ENCODE measurements around the gene HHAT. TPM values are rescaled to one million over a fixed set of nuclear protein-coding genes. Genes with fewer than 3 reads are reported as not detected.
"Not testable (repeated sequence)": the region's sequence is repeated elsewhere in the genome, so short reads cannot be mapped to it uniquely, and the experiment has no call there.

HHAT gene
- total RNA-seq, 2 donors from 2014 or later, result 0.58 to 1.3 TPM

GRCh38 chr1:210332233-210332632 is 3.5 kb downstream of the HHAT start:
- peak; percentile 67 for ATAC-seq (replicated peaks)
- H3K36me3 Mint-ChIP-seq (ENCODE audit: low read depth), result no peaks in the 10 kb centered on the region
- H3K27ac Mint-ChIP-seq, result peak overlapping the region; percentile 96
- peaks cover 32% of the 10 kb centered on the region for H3K4me1 Mint-ChIP-seq
- H3K27me3 Mint-ChIP-seq, result no peaks in the 10 kb centered on the region
- H3K4me3 Mint-ChIP-seq, result peak overlapping the region; percentile 63
- H3K9me3 Mint-ChIP-seq, result no peaks in the 10 kb centered on the region

- Mint-ChIP-seq H3K36me3 (ENCODE audit: low read depth) (no peaks in the 10 kb centered on the region), H3K4me1 (peaks cover 32% of the 10 kb centered on the region), H3K4me3 (peak overlapping the region; percentile 63), H3K9me3 (no peaks in the 10 kb centered on the region), H3K27ac (peak overlapping the region; percentile 96), H3K27me3 (no peaks in the 10 kb centered on the region)
- ATAC-seq (replicated peaks), result peak; percentile 83
Measured at GRCh38 chr1:210332719-210333398, 4.2 kb downstream of the HHAT start.

GRCh38 chr1:210335001-210335400 is 6.3 kb downstream of the HHAT start:
- ATAC-seq (replicated peaks), result no peak
- Mint-ChIP-seq H3K27me3 (no peaks in the 10 kb centered on the region), H3K27ac (no peak overlapping the region), H3K4me3 (no peak overlapping the region), H3K4me1 (peaks cover 24% of the 10 kb centered on the region), H3K36me3 (ENCODE audit: low read depth) (no peaks in the 10 kb centered on the region), H3K9me3 (no peaks in the 10 kb centered on the region)

GRCh38 chr1:210336362-210336761 is 7.7 kb downstream of the HHAT start:
- peaks cover 37% of the 10 kb centered on the region for H3K4me1 Mint-ChIP-seq
- no peak overlapping the region for H3K4me3 Mint-ChIP-seq
- H3K27me3 Mint-ChIP-seq, result no peaks in the 10 kb centered on the region
- no peak for ATAC-seq (replicated peaks)
- H3K36me3 Mint-ChIP-seq (ENCODE audit: low read depth), result no peaks in the 10 kb centered on the region
- no peaks in the 10 kb centered on the region for H3K9me3 Mint-ChIP-seq
- H3K27ac Mint-ChIP-seq, result no peak overlapping the region

- no peaks in the 10 kb centered on the region for H3K9me3 Mint-ChIP-seq
- no peak for ATAC-seq (replicated peaks)
- peak overlapping the region; percentile 50 for H3K4me3 Mint-ChIP-seq
- no peaks in the 10 kb centered on the region for H3K36me3 Mint-ChIP-seq (ENCODE audit: low read depth)
- peaks cover 21% of the 10 kb centered on the region for H3K4me1 Mint-ChIP-seq
- no peaks in the 10 kb centered on the region for H3K27me3 Mint-ChIP-seq
- no peak overlapping the region for H3K27ac Mint-ChIP-seq
Measured at GRCh38 chr1:210339500-210339899, 10.8 kb downstream of the HHAT start.

GRCh38 chr1:210340311-210340710 is 11.6 kb downstream of the HHAT start:
- Mint-ChIP-seq H3K27me3 (no peaks in the 10 kb centered on the region), H3K9me3 (no peaks in the 10 kb centered on the region), H3K27ac (peak overlapping the region; percentile 40), H3K4me3 (peak overlapping the region; percentile 50), H3K36me3 (ENCODE audit: low read depth) (no peaks in the 10 kb centered on the region), H3K4me1 (peaks cover 21% of the 10 kb centered on the region)
- ATAC-seq (replicated peaks), result peak; percentile 46

- ATAC-seq (replicated peaks), result peak; percentile 72
- Mint-ChIP-seq H3K4me1 (peaks cover 17% of the 10 kb centered on the region), H3K27me3 (no peaks in the 10 kb centered on the region), H3K4me3 (peak overlapping the region; percentile 50), H3K36me3 (ENCODE audit: low read depth) (no peaks in the 10 kb centered on the region), H3K9me3 (no peaks in the 10 kb centered on the region), H3K27ac (peak overlapping the region; percentile 40)
Measured at GRCh38 chr1:210340841-210341240, 12.1 kb downstream of the HHAT start.

- H3K27me3 Mint-ChIP-seq, result no peaks in the 10 kb centered on the region
- ATAC-seq (replicated peaks), result peak; percentile 59
- H3K4me3 Mint-ChIP-seq, result no peak overlapping the region
- H3K4me1 Mint-ChIP-seq, result peaks cover 22% of the 10 kb centered on the region
- H3K9me3 Mint-ChIP-seq, result no peaks in the 10 kb centered on the region
- no peaks in the 10 kb centered on the region for H3K36me3 Mint-ChIP-seq (ENCODE audit: low read depth)
- H3K27ac Mint-ChIP-seq, result no peak overlapping the region
Measured at GRCh38 chr1:210342986-210343780, 14.5 kb downstream of the HHAT start.

GRCh38 chr1:210344706-210345105 is 16.0 kb downstream of the HHAT start:
- Mint-ChIP-seq H3K9me3 (no peaks in the 10 kb centered on the region), H3K4me3 (no peak overlapping the region), H3K36me3 (ENCODE audit: low read depth) (no peaks in the 10 kb centered on the region), H3K27ac (no peak overlapping the region), H3K27me3 (no peaks in the 10 kb centered on the region), H3K4me1 (peaks cover 22% of the 10 kb centered on the region)
- ATAC-seq (replicated peaks), result no peak

GRCh38 chr1:210347112-210347511 is 18.4 kb downstream of the HHAT start:
- H3K4me3 Mint-ChIP-seq, result peak overlapping the region; percentile 20
- ATAC-seq (replicated peaks), result peak; percentile 75
- H3K27ac Mint-ChIP-seq, result peak overlapping the region; percentile 66

GRCh38 chr1:210351496-210351895 is 22.8 kb downstream of the HHAT start:
- H3K9me3 Mint-ChIP-seq, result no peaks in the 10 kb centered on the region
- no peaks in the 10 kb centered on the region for H3K36me3 Mint-ChIP-seq (ENCODE audit: low read depth)
- H3K4me3 Mint-ChIP-seq, result no peak overlapping the region
- no peaks in the 10 kb centered on the region for H3K27me3 Mint-ChIP-seq
- H3K27ac Mint-ChIP-seq, result no peak overlapping the region
- ATAC-seq (replicated peaks), result no peak
- peaks cover 15% of the 10 kb centered on the region for H3K4me1 Mint-ChIP-seq

More at GRCh38 chr1:210347112-210347511, 18.4 kb downstream of the HHAT start:
- Mint-ChIP-seq H3K36me3 (ENCODE audit: low read depth) (no peaks in the 10 kb centered on the region), H3K4me1 (peaks cover 8% of the 10 kb centered on the region), H3K9me3 (no peaks in the 10 kb centered on the region), H3K27me3 (no peaks in the 10 kb centered on the region)

GRCh38 chr1:210352575-210352974 is 23.9 kb downstream of the HHAT start:
- no peak overlapping the region for H3K27ac Mint-ChIP-seq
- H3K4me3 Mint-ChIP-seq, result no peak overlapping the region
- H3K9me3 Mint-ChIP-seq, result no peaks in the 10 kb centered on the region
- H3K36me3 Mint-ChIP-seq (ENCODE audit: low read depth), result no peaks in the 10 kb centered on the region
- ATAC-seq (replicated peaks), result no peak
- no peaks in the 10 kb centered on the region for H3K27me3 Mint-ChIP-seq
- peaks cover 10% of the 10 kb centered on the region for H3K4me1 Mint-ChIP-seq

GRCh38 chr1:210354305-210354704 is 25.6 kb downstream of the HHAT start:
- H3K4me3 Mint-ChIP-seq; H3K9me3 Mint-ChIP-seq; H3K36me3 Mint-ChIP-seq (ENCODE audit: low read depth); H3K4me1 Mint-ChIP-seq; H3K27me3 Mint-ChIP-seq; ATAC-seq (replicated peaks); H3K27ac Mint-ChIP-seq: not testable (repeated sequence)

- Mint-ChIP-seq H3K4me1 (peaks cover 8% of the 10 kb centered on the region), H3K27ac (no peak overlapping the region), H3K9me3 (no peaks in the 10 kb centered on the region), H3K27me3 (no peaks in the 10 kb centered on the region), H3K4me3 (no peak overlapping the region), H3K36me3 (ENCODE audit: low read depth) (no peaks in the 10 kb centered on the region)
- no peak for ATAC-seq (replicated peaks)
Measured at GRCh38 chr1:210358626-210359025, 29.9 kb downstream of the HHAT start.

- no peaks in the 10 kb centered on the region for H3K36me3 Mint-ChIP-seq (ENCODE audit: low read depth)
- no peak for ATAC-seq (replicated peaks)
- H3K9me3 Mint-ChIP-seq, result no peaks in the 10 kb centered on the region
- no peak overlapping the region for H3K4me3 Mint-ChIP-seq
- no peak overlapping the region for H3K27ac Mint-ChIP-seq
- H3K4me1 Mint-ChIP-seq, result peaks cover 5% of the 10 kb centered on the region
- H3K27me3 Mint-ChIP-seq, result no peaks in the 10 kb centered on the region
Measured at GRCh38 chr1:210359255-210359654, 30.6 kb downstream of the HHAT start.
